Lung microvascular endothelial cell (primary cell): Measurements from ENCODE around the gene ALDH1A3. TPM values are rescaled to one million over a fixed set of nuclear protein-coding genes. Genes with fewer than 3 reads are reported as not detected.

Source experiments
- DNase-seq, 2 donors: peaks; one replicate each; pipeline versions ENCODE4 v3.0.0 to v3.0.0-alpha.2; 2010; ENCODE audit warnings: low read depth in 2 of 2
- total RNA-seq: library from RNA; depleted of rRNA; stranded (reverse); fragments of >200 nt; gene quantifications from 2 replicates; pipeline ENCODE4 v1.2.1, GENCODE V29; 2014

Gene ALDH1A3
- total RNA-seq, 1 donor from 2014 or later: 22.2 TPM

DNA sequence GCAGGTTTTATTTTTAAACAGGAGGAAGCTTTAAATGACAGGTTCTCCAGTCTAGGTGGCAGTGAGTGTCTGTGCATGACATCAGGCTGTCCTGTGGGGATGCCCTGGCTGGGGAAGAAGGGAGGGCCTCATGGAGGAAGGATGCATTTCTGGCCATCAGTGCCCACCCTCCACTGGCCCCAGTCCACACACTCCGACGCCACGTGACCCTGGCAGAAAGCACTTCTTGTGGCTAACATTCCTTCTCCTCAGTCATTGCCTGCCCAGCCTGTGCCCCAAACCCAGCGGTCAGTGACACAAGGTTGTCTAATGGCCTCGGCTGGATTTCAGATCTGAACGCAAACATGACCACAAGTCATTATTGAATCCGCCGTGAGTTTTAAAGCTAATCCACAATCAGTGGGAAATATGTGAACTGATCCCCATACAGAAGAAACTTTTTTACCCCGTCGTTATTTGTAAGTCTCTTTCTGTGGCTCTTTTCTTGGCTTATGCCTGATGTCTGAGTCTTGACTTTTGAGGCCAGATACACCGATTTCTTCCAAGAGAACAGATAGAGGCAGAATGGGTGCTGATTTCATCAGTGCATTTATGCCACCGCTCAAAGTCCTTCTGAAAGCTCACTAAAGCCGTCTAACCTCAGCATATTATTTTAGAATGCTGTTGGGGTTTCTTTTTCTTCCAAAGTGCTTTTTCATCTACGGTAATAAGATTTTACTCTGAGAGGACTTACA, 22.2 kb downstream of the ALDH1A3 start:
- peak in 1 of 2 donors; percentile 17 for DNase-seq

DNA sequence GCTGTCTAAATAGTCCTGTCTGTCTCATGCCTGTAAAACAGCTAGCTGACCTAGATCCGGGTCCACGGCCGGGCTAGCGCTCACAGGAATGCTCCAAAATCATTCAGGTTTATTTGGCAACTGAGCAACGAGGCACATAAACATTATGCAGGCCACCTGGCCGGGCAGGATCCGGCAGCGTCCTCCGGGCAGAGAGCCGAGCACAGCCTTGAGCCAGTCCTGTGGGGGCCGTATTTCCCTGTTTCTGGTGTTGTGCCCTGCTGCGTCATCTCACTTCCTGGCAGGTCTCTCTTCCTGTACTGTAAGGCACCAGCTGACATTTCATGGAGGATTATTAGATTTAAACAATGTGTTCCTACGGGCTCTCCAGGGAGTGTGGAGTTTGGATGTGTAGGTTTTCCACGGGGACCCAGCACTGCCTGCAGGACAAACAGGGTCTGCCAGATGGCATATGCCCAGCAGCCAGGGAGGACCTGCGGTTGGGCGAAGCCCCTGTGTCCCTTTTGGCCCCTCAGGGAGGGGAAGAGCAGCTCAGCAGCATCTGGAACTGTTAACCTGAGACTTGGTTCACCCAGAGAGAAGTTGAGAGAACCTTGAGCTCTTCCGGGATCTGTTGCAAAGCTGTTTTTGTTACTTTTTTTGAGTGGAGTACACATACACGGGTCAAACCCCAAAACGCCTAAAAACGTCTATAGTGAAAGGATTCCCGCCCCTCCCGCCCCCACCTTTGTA, 23.0 kb downstream of the ALDH1A3 start:
- peak; percentile 94 to 98 for DNase-seq

DNA sequence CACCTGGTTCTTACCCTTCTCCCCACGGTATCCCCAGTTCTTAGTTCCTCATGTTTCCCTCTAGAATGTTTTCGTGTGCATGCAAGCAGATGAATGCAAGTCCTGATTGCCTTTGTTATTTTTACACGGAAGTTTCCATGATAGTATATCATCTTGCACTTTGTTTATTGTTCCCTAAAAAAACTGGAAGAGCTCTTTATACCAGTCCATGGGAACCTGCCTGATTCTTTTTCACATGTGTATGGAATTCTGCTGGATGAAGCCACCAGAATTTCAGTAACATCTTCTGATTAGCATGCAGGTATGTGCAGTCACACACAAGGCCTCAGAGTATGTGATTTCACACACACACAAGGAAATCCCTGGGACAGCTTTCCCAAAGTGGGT, 23.5 kb downstream of the ALDH1A3 start:
- peak in 1 of 2 donors; percentile 80 for DNase-seq

DNA sequence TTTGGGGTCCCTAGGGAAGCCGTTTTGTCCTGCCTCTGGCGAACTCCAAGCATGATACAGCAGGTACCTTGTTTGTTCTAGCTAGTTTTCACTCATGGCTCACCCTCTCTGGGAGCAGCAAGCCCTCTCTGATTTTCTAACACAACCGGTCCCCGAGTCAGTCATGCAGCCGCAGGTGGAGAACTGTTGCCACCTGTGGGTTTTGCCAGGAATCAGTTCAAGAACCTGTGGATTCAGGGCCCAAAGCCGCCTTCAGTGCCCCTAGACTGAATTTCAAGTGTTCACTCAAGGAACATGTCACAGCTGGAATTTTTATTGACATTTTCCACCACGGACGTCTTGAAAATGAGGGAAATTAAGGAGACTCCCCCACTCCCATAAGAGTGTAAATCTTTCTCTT, 26.2 kb downstream of the ALDH1A3 start:
- no peak for DNase-seq

DNA sequence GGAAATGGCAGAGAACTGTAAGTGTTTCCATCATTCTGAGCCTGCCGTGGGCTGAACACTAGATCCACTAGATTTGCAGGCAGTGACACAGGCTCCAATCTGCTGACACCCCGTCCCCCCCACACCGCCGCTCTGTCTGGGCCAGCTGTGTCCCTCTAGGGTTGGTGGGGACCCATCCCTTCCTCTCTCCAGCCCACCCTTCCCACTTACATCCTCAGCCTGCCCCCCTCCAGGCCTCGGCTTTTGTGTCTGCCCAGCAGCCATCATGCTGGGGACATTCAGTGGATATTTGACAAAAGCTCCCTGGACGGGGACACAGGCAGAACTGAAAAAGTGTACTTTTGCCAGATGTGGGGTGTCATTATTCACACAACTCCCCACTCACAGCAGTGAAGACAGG, 28.8 kb downstream of the ALDH1A3 start:
- no peak for DNase-seq

DNA sequence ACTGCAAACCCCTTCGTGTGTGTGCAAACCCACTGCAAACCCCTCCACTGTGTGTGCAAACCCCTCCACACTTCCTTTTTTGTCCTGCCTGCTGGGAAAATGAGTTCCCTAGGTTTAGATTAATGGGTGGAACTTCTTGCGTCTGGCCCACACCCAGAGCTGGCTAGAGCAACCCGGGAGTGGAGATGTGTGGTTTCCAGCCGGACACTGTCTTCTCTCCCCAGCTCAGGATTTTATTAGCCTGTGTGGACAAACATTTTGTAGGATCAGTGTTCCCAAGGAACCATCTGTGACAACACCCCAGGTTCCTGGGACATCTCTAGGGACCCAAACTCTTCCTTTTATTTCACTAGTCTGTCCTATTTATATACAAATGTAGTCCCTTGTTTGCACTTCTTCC, 29.9 kb downstream of the ALDH1A3 start:
- no peak for DNase-seq

DNA sequence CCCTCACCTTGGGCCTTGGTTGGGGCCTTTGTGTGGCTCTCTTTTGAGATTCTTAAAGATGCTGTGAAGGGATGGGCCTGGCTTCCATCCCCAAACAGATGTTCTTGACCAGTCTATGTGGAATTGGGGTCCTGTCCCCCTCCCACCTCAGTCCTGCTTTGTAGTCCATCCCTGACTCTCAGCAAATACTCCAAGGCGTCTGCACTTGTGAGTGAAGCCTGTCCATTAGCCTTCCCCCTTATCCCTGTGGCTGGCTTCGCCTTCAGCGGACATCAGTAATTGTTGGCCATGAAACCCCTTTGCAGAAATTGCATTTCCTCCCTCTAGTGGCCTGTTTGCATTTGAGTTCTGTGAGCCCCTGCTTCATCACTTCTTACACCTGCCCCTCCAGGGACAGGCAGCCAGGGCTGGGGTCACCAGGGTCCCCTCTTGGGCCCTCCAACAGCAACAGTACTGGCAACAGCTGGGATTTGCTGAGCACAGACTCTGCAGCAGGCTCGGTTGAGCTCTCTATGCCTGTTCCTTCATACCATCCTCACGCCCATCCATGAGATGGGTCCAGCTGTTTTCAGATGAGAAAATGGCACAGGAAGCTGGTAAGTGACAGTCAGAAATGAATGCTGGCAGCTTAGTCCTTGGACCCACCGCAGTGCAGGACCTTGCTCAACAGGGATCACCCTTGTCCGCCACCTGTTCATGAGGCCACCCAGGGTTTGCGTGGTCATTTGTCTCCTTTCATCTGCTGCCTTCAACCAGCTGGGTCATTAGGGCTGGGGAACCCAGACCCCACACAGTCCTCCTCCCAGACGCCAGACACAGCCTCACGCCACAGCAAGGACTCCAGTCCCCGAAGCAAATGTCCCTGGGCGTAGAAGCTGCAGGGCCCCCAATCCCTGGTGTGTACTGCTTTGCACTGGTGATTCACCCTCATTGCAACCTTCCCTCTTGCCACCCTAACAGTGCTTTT, 30.6 kb downstream of the ALDH1A3 start:
- no peak for DNase-seq

DNA sequence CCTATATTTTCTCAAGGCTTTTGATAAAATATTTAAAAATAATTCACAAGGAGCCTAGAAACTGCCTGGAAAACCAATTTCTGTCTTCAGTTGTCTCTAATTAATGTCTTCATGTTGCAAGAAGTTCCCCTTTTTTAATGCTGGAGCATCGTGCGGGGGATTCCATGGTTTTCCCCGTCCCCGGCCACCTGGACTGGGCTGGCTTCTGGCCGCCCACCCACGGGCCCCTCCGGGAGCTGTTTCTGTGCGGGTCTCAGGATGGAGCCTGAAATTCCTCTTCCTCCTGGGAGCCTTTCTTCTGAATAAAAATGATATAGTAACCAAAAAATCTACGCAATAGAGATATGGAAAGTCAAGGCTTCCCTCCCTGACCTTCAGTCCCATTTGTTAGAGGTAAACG, 31.5 kb downstream of the ALDH1A3 start:
- DNase-seq: no peak

DNA sequence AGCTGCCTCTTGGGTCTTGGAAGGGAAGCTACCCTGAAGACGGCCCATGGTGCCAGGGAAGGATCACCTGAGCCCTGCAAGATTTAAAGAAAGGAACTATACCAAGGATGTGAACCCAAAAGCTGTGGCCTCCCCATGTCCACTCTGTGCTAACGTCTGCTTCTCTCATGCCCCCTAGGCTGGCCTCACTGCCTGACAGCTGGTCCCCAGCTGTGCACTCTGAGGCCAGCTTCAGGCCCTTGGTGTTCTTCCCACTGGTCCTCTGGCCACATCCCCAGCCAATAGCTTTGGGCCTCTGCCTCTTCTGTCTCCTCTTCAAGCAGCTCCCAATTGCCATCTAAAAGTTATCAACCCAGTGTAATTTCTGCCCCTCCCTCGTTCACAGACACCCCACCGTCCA, 34.3 kb downstream of the ALDH1A3 start:
- no peak for DNase-seq

DNA sequence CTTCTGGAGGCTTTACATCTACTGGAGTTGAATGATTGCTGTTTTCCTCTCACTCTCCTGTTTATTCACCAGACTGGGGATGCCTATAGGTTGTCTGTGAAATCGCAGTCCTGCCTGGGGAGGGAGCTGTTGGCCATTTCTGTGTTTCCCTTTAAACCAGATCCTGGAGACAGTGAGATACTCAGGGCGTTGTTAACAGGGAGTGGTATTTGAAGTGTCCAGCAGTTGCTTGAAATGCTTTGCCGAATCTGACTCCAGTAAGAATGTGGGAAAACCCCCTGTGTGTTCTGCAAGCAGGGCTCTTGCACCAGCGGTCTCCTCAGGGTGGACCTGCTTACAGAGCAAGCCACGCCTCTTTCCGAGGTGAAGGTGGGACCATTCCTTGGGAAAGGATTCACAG, 35.2 kb downstream of the ALDH1A3 start:
- peak in 1 of 2 donors; percentile 24 for DNase-seq

DNA sequence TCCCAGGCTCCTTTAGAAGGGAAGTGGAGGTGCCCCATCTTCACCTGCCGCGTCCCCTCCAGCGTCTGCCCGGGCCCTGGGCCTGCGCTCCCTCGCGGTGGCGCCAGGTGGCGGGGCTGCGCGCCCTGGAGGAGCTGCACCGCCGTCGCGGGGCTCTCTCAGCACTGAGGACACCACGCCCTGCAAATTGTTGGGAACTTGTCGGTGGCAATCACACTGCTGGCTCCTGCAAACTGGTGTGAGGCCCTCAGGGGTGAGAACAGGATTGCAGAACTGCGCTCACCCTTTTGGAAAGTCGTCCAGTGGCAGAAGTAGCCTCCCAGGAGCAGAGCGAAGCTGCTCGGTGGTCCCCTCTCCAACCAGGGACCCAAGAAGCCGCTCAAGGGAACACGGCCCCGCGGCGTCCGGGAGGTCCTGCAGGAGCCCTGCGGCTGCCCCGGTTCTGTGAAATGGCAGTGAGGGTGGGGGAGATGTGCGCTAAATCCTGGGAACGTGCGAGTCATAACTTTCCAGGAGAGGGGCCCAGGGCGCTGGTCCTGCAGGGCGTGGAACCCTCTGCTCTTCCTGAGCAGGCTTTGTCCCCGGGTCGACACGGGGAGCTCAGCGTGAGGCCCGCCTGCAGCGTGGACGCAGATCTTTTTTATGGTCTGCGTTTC, 38.5 kb downstream of the ALDH1A3 start:
- peak; percentile 74 to 77 for DNase-seq

DNA sequence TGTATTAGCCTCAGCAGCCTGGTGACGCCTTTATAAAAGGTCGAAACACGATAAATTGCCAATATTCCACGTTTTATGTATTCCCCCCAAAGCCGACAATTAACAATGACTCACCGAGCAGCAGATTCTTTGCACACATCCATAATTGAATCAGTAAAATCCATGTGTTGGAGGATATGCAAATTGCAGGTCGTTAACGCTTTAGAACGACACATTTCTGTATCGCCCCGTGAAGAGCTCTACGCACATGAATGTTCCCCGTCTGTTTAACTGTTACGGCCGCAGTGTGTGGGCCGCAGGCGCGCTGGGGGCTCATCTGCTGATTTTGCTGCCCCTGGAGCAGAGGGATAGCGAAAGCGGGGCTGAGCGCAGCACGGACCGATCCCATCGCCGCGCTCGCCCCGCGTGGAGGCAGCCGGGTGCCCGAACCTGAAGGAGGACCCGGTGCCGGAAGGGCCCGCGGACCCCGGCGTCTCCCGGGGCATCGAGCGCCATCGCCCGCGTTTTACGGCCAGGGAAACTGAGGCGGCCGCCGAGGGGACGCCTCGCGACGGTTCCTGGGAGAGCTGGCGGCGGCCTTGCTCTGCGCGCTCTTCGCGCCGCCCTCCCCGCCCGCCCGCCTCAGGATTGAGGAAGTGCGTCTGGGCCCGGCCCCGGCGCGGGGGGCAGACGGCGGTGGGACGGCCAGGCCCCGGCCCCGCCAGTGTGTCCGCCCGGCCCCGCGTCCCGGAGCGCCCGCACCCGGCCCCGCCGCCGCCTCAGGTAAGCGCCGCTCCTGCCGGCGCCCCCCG, 39.3 kb downstream of the ALDH1A3 start, which contains the start of gene LRRK1:
LRRK1 (plus strand) TSS at position 668 of the 791 bp plus-strand sequence. CDS start 5,276 bp downstream, outside the sequence.
- peak; percentile 51 to 67 for DNase-seq

DNA sequence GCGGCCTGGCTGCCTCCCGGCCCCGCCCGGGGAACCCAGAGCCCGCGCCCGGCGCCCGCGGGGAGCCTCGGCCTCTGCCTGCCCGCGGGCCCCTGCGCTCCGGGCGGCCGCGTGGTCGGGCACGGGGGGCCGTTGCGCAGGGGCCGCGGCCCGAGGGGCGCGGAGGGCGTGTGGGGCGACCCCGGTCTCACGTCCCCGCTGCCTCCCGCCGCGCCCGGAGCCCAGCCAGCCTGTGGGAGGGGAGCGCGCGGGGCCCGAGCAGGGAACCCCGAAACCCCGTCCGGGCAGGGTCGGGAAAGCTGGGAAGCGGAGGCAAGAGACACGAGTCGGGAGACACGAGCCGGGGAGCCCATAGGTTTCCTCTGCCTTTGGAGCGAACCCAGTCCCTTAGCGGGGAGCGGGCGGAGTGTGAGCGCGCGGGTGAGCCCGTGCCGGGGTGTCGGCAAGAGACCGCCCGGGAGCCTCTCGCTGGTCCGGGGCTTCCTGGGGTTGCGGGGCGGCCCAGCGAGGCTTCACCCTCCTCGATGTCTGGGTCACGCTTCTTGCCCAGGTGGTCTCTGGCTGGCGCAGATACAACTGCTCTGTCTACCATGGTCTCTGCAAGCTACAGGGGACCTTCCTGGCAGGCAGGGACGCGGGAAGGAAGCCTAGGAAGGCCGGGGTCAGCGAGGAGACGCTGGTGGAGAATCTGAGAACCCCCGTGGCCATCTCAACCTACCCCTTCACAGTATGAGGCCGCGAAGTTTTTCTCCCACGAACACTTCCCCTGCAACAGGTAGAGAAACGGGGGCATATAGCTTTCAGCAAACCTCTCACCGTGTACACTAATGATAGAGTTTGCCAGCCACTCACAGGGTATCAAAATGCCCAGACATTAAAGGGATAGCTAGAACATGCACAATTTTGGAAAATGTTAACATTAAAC, 40.1 kb downstream of the ALDH1A3 start:
- peak; percentile 23 to 35 for DNase-seq

DNA sequence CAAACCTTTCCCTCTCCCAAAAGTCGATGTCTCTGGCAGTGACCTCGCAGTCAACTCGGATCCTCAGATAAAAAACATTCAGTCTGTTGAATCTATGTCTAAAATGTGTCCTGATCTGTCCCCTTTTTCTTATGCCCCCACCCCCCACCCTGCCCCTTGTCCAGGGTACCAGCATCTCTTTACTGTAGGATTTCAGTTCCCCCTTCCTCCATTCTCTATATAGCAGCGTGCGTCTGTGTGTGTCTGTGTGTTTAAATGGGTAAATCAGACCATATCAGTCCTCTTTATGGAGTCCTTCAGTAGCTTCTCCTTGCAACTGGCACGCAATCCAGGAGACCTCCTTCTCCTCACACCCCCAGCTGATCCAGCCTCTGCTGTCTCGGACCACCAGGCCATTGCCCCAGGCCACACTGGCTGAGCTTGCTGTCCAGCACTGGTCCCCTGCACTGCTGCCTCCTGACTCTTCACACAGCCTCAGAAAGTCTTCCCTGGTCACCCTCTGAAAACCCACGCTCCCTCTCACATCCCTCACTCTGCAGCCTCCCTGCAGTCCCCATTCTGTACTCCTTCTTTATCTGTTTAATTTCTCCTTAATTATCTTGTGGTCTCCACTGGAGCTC, 41.0 kb downstream of the ALDH1A3 start:
- no peak for DNase-seq

DNA sequence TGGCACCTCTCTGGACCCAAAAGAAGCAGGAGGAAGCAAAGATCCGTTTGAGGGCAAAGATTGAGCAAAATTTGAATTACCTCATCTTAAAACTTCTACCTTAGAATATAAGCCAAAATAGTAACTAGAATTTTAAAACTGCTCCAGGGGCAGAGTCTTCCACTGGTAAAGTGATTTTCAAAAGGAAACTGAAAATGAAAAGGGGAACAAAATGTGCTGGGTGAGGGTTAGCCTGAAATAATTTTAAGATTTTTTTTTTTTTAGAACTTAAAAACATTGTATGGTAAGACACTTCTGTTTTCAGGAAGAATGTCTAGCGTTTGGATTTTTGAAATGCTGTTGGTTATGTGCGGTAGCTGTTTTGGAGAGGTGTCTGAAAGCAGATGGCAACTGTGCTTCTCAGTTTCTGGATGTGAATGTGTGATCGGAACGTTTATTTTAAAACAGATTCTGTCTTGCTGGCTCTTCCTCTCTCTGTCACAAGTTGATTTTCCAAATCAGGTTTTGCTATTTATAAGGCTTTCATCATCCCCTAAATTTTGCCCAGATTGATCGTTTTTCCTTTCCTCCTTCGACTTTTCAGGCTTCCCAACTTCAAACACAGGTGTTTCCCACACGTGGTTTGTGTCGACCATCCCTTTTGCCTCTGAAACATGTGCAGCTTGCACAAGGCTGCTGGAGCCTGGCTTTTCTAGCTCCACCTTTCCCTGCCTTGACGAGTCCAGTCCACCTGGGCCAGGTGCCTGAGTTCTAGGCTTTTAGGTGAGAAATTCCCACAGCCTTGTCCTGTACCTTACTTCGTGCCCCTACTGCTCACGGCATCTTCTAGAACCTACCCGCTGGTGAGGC, 42.8 kb downstream of the ALDH1A3 start:
- no peak for DNase-seq

DNA sequence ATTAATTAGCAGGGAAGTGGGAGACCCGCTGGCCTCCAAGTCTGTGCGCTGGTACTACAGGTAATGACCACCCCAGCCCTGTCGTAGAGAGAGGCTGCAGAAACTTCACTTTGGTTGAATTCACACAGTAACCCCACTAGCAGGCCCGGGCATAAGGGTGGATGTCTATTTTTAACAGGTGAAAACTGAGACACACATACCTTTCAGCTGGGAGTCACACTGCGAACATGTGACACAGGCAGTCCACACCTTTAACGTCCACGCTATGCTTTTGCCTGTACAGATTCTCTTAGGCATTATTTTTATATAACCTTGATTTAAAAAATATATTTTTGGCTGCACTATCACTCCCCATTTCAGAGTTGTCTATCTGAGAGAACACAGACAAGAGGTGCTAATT, 43.4 kb downstream of the ALDH1A3 start:
- DNase-seq: no peak

DNA sequence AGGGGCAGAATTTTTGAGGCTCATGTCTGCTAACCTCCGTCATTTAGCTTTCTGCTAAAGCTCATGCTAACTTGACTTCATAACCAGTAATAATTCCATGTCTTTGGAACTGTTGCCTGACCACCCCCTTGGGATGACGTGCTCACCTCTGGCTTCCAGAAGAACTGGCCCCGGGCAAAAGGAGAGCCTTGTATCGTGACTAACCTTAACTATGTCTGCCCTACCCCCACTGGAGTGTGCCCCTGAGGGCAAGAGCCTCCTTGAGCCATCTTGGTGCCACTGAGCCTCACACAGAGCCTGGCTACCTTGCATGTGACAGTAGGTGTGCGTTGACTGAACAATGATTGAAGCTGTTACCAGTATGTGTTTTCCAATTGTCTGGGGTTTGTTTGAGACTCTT, 44.3 kb downstream of the ALDH1A3 start:
- no peak for DNase-seq

DNA sequence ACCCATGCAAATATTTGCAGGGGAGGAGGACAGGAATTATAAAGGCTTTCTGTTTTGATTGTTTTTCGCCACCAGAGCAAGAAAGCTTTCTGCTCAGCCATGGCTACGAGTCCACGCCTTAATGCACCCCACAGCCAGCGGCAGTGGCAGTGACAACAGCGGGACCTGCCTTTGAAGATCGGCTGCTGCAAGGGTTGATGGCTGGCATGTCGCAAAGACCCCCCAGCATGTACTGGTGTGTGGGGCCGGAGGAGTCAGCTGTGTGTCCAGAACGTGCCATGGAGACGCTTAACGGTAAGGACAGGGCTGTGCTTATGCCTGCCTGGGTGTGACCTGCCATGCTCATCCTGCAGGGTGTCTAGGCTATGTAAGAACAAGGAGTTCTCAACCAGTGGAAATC, 44.8 kb downstream of the ALDH1A3 start:
- DNase-seq: no peak
